GM15510 (cell line): Measurements from ENCODE around the gene BPTF.

Experiments
- POLR2A ChIP-seq: IDR thresholded peaks from 3 replicates; pipeline ENCODE4 v1.6.1; 2011; ENCODE audit warnings: borderline replicate concordance; ENCODE audit not compliant: insufficient read length; ENCODE audit errors: extremely low read depth

Gene BPTF

GRCh38 chr17:67922503-67922902 is 97.2 kb downstream of the BPTF start:
- no peak for TF ChIP-seq POLR2A

- TF ChIP-seq POLR2A, result no peak
These were observed 105.9 kb downstream of the BPTF start for GRCh38 chr17:67931227-67931626.

GRCh38 chr17:67942810-67943209 is 117.5 kb downstream of the BPTF start:
- TF ChIP-seq POLR2A, result no peak

GRCh38 chr17:67944035-67944434 is 118.7 kb downstream of the BPTF start:
- no peak for TF ChIP-seq POLR2A

GRCh38 chr17:67946513-67946912 is 121.2 kb downstream of the BPTF start:
- TF ChIP-seq POLR2A, result no peak

GRCh38 chr17:67947325-67947813 is 122.1 kb downstream of the BPTF start:
- TF ChIP-seq POLR2A, result no peak

GRCh38 chr17:67950945-67951344 is 125.6 kb downstream of the BPTF start:
- TF ChIP-seq POLR2A, result no peak

GRCh38 chr17:67959510-67959909 is 134.2 kb downstream of the BPTF start:
- no peak for TF ChIP-seq POLR2A

- TF ChIP-seq POLR2A, result no peak
These were observed 145.5 kb downstream of the BPTF start for GRCh38 chr17:67970783-67971182.

- no peak for TF ChIP-seq POLR2A
These were observed 148.9 kb downstream of the BPTF start for GRCh38 chr17:67974185-67974584.

- TF ChIP-seq POLR2A, result no peak
These were observed 149.3 kb downstream of the BPTF start for GRCh38 chr17:67974598-67975066.

GRCh38 chr17:67980456-67980855 is 155.2 kb downstream of the BPTF start:
- no peak for TF ChIP-seq POLR2A

- no peak for TF ChIP-seq POLR2A
These were observed 156.8 kb downstream of the BPTF start for GRCh38 chr17:67982034-67982640.

GRCh38 chr17:67982686-67983382 is 157.5 kb downstream of the BPTF start:
- TF ChIP-seq POLR2A, result no peak

- no peak for TF ChIP-seq POLR2A
These were observed 158.0 kb downstream of the BPTF start for GRCh38 chr17:67983383-67983688.

- TF ChIP-seq POLR2A, result no peak
These were observed 165.6 kb downstream of the BPTF start for GRCh38 chr17:67990909-67991308.
